K562 (cell line): ENCODE data around the gene S1PR1. TPM values are rescaled to one million over a fixed set of nuclear protein-coding genes. Genes with fewer than 3 reads are reported as not detected.

Experiments used
- ATAC-seq: fragments of 200-7000 bp; cut with Tn5 transposase; 3 replicates; pipeline ENCODE4 v1.9.1; 2020; ENCODE audit warnings: moderate library complexity
- BruUV-seq: library from RNA; stranded (reverse); fragments of 400-500 nt; replicated peaks from 2 replicates; lab custom pipeline; 2021; lab: Mats Ljungman, UMichigan
- CTCF ChIA-PET: fragments of 300-600 bp; formaldehyde crosslinking; extraction: SDS; loops from one replicate; lab custom pipeline; 2021; ENCODE audit warnings: low intra/inter-chr PET ratio; lab: Yijun Ruan, JAX
- POLR2A ChIA-PET: fragments of 300-600, 350-650 bp; sonication (Branson Sonifier 250); formaldehyde crosslinking; extraction: SDS; loops from one replicate; lab custom pipeline; 2021; ENCODE audit warnings: antibody characterized with exemption, inconsistent platforms; lab: Yijun Ruan, JAX
- DNase-seq, 4 experiments: peaks; one replicate each; pipeline versions ENCODE4 v3.0.0 to v3.0.0-alpha.2; 2011 to 2018; ENCODE audit warnings: low spot score in 3 of 4, mixed read lengths in 3 of 4; ENCODE audit errors: extremely low read depth in 1 of 4
- FAIRE-seq: peaks from 2 replicates; lab custom pipeline; 2011; peaks lifted over from hg19 to GRCh38; lab: Jason Lieb, UNC
- H2AFZ ChIP-seq: 2 replicates; pipeline ENCODE4 v1.6.0; 2011; ENCODE audit warnings: low read depth, low read length, control low read depth, inconsistent platforms
- H3K27ac ChIP-seq: fragments of 200-600 bp; 3 replicates; pipeline ENCODE4 v1.8.0; 2011; ENCODE audit warnings: low read depth, mild to moderate bottlenecking, control low read depth, inconsistent platforms, low read length, moderate library complexity, mixed read lengths; ENCODE audit errors: extremely low read depth
- H3K27me3 ChIP-seq, 2 experiments: fragments of 300-600 bp in 1 of 2; 2 replicates in 1 of 2; 3 replicates in 1 of 2; pipeline versions ENCODE4 v1.6.0 to v1.8.0; 2011; ENCODE audit warnings: inconsistent platforms in 2 of 2, low read length in 2 of 2, mild to moderate bottlenecking in 1 of 2, mixed read lengths in 1 of 2, moderate library complexity in 1 of 2; ENCODE audit not compliant: control insufficient read depth in 2 of 2, insufficient read depth in 2 of 2
- H3K36me3 ChIP-seq: fragments of 300-600 bp; 3 replicates; pipeline ENCODE4 v1.8.0; 2011; ENCODE audit warnings: mild to moderate bottlenecking, low read length, inconsistent platforms; ENCODE audit not compliant: control insufficient read depth, insufficient read depth
- H3K4me1 ChIP-seq, 2 experiments: fragments of 200-600 bp in 1 of 2; replicated peaks in 1 of 2; 2 replicates in 1 of 2; 3 replicates in 1 of 2; pipeline versions ENCODE4 v1.5.1 to v1.8.0; 2011; ENCODE audit warnings: inconsistent platforms in 2 of 2, low read length in 2 of 2, mild to moderate bottlenecking in 1 of 2, mixed read lengths in 1 of 2, moderate library complexity in 1 of 2; ENCODE audit not compliant: control insufficient read depth in 2 of 2, insufficient read depth in 2 of 2
- H3K4me2 ChIP-seq: 2 replicates; pipeline ENCODE4 v1.6.1; 2011; ENCODE audit warnings: low read length, control low read depth, inconsistent platforms, mixed read lengths; ENCODE audit not compliant: insufficient read depth
- H3K4me3 ChIP-seq: fragments of 200-600 bp; sonication (generic), shearing (Covaris generic); 2 replicates; pipeline ENCODE4 v1.5.1; 2016; ENCODE audit warnings: control low read depth, inconsistent platforms
- H3K79me2 ChIP-seq: fragments of 200-600 bp; 3 replicates; pipeline ENCODE4 v1.8.0; 2011; ENCODE audit warnings: low read length, inconsistent platforms; ENCODE audit not compliant: control insufficient read depth, insufficient read depth
- H3K9ac ChIP-seq, 2 experiments: 2 replicates each; pipeline versions ENCODE4 v1.6.0 to v1.6.1; 2011; ENCODE audit warnings: low read depth in 2 of 2, low read length in 2 of 2, control low read depth in 1 of 2, inconsistent platforms in 1 of 2, mild to moderate bottlenecking in 1 of 2, mixed read lengths in 1 of 2; ENCODE audit not compliant: insufficient read depth in 1 of 2
- H3K9me1 ChIP-seq: one replicate; pipeline ENCODE4 v1.6.0; 2011; ENCODE audit warnings: inconsistent platforms, mild to moderate bottlenecking, low read length, moderate library complexity; ENCODE audit not compliant: control insufficient read depth, insufficient read depth
- H3K9me3 ChIP-seq: replicated peaks from 2 replicates; pipeline ENCODE4 v1.5.1; 2011; ENCODE audit warnings: low read depth, low read length, inconsistent platforms; ENCODE audit not compliant: control insufficient read depth, insufficient read depth
- H4K20me1 ChIP-seq: replicated peaks from 2 replicates; pipeline ENCODE4 v1.6.1; 2011; ENCODE audit warnings: low read length, inconsistent platforms, mixed read lengths; ENCODE audit not compliant: control insufficient read depth, insufficient read depth
- CBX5 ChIP-seq: IDR thresholded peaks from 2 replicates; pipeline ENCODE4 v1.6.1; 2014; ENCODE audit warnings: low read depth, borderline replicate concordance
- CBX8 ChIP-seq: fragments of 200-600 bp; sonication (generic); IDR thresholded peaks from 2 replicates; pipeline ENCODE4 v1.6.1; 2012; ENCODE audit warnings: borderline replicate concordance, mixed run types, low read depth, mild to moderate bottlenecking, moderate library complexity, mixed read lengths, low read length, control low read depth, inconsistent platforms; ENCODE audit not compliant: poor library complexity, severe bottlenecking; ENCODE audit errors: extremely low read depth
- CEBPB ChIP-seq: fragments of 450-650 bp; IDR thresholded peaks from 2 replicates; pipeline ENCODE4 v1.6.1; 2016; ENCODE audit warnings: missing genetic modification characterization, missing compliant biosample characterization
- CREM ChIP-seq: IDR thresholded peaks from 2 replicates; pipeline ENCODE4 v1.6.1; 2014; ENCODE audit warnings: antibody characterized with exemption, low read depth
- CTBP1 ChIP-seq: fragments of 450-650 bp; IDR thresholded peaks from 2 replicates; pipeline ENCODE4 v1.6.1; 2016; ENCODE audit warnings: borderline replicate concordance
- FOXJ2 ChIP-seq: fragments of 200-800 bp; sonication (Bioruptor generic); IDR thresholded peaks from 2 replicates; pipeline ENCODE4 v1.6.1; 2016; ENCODE audit warnings: missing genetic modification characterization, missing compliant biosample characterization
- FOXJ3 ChIP-seq: sonication (generic); formaldehyde crosslinking; IDR thresholded peaks from 2 replicates; pipeline ENCODE4 v1.4.0; 2020; ENCODE audit warnings: mild to moderate bottlenecking, missing genetic modification reagents
- HCFC1 ChIP-seq: IDR thresholded peaks from 2 replicates; pipeline ENCODE4 v1.6.1; 2012; ENCODE audit warnings: low read depth, low read length, improper control_type of control experiment
- KDM1A ChIP-seq, 2 experiments: fragments of 450-650 bp; IDR thresholded peaks; 2 replicates each; pipeline ENCODE4 v1.6.1; 2016; ENCODE audit warnings: mild to moderate bottlenecking in 2 of 2
- NFIX ChIP-seq: fragments of 250-450 bp; sonication (Bioruptor Pico); IDR thresholded peaks from 2 replicates; pipeline ENCODE4 v1.4.0; 2020; ENCODE audit warnings: low read depth, mild to moderate bottlenecking, moderate library complexity
- POLR2AphosphoS2 ChIP-seq: IDR thresholded peaks from 2 replicates; pipeline ENCODE4 v1.6.1; 2012; ENCODE audit warnings: low read length, improper control_type of control experiment
- TEAD2 ChIP-seq: fragments of 450-650 bp; IDR thresholded peaks from 2 replicates; pipeline ENCODE4 v1.6.1; 2016; ENCODE audit warnings: missing genetic modification characterization, control low read depth, missing compliant biosample characterization
- YY1 ChIP-seq, 3 experiments: IDR thresholded peaks; 2 replicates each; pipeline ENCODE4 v1.6.1; 2011; ENCODE audit warnings: low read length in 2 of 3, mild to moderate bottlenecking in 2 of 3, moderate library complexity in 2 of 3, borderline replicate concordance in 1 of 3, control low read depth in 1 of 3, low read depth in 1 of 3; ENCODE audit not compliant: insufficient read depth in 3 of 3, insufficient replicate concordance in 2 of 3, control insufficient read depth in 1 of 3, insufficient read length in 1 of 3; ENCODE audit errors: extremely low read depth in 1 of 3
- ZNF23 ChIP-seq: fragments of 250-450 bp; sonication (Bioruptor Pico); IDR thresholded peaks from 2 replicates; pipeline ENCODE4 v1.4.0; 2020; ENCODE audit warnings: mild to moderate bottlenecking
- ZNF354B ChIP-seq: fragments of 250-450 bp; sonication (Bioruptor Pico); IDR thresholded peaks from 2 replicates; pipeline ENCODE4 v1.4.0; 2020
- ZNF644 ChIP-seq: fragments of 200-800 bp; sonication (Bioruptor generic); IDR thresholded peaks from 2 replicates; pipeline ENCODE4 v1.6.1; 2016; ENCODE audit warnings: low read depth, missing genetic modification characterization, missing compliant biosample characterization
- WGBS: fragments of 100-300 bp; shearing (Covaris generic); methylation state at CpG from one replicate; pipeline ENCODE4 v1.1.6; 2016; ENCODE audit warnings: low coverage, mixed read lengths; ENCODE audit not compliant: insufficient coverage; ENCODE audit errors: missing lambda C conversion rate; 5-methylcytosine and 5-hydroxymethylcytosine counted together
- in situ Hi-C: fragments of 300-500 bp; cut with MboI; formaldehyde crosslinking; loops from 4 replicates; pipeline ENCODE4 v1.15.0; 2018; ENCODE audit warnings: inconsistent platforms, mixed read lengths
- intact Hi-C: fragments of 100-400 bp; cut with micrococcal nuclease; formaldehyde crosslinking; loops from 2 replicates; pipeline ENCODE4 v1.14.2; 2022
- polyA plus RNA-seq, 8 experiments: library from polyadenylated mRNA; depleted of rRNA in 4 of 8; stranded (reverse) in 5 of 8; unstranded in 3 of 8; fragments of >200 nt; fragmentation: Nextera tagmentation in 2 of 8; fragmentation: Illumina TruSeq in 1 of 8; extraction: Ambion mirVana in 2 of 8; extraction: Trizol in 1 of 8; gene quantifications; 2 replicates each; pipeline versions ENCODE4 v1.2.1 to v1.2.3, GENCODE V29; 2011 to 2014; ENCODE audit warnings: inconsistent platforms in 1 of 8, missing spikeins in 1 of 8
- total RNA-seq, 7 experiments: library from RNA; depleted of rRNA in 6 of 7; stranded (reverse); fragments of >200 nt in 6 of 7; fragmentation: Illumina TruSeq in 2 of 7; extraction: Trizol in 2 of 7; gene quantifications; 2 replicates each; pipeline versions ENCODE4 v1.2.1 to v1.2.3, GENCODE V29; 2011 to 2021; ENCODE audit warnings: low replicate concordance in 1 of 7
- TF ChIP-seq, protein P1 (sequence below): sonication (generic); formaldehyde crosslinking; IDR thresholded peaks from 2 replicates; pipeline ENCODE4 v1.8.0; 2022; ENCODE audit warnings: mild to moderate bottlenecking, missing genetic modification reagents
- TF ChIP-seq, protein P2 (sequence below): fragments of 450-650 bp; IDR thresholded peaks from 2 replicates; pipeline ENCODE4 v1.6.1; 2016
- TF ChIP-seq, protein P3 (sequence below): sonication (generic); IDR thresholded peaks from 2 replicates; pipeline ENCODE4 v1.6.1; 2016

The S1PR1 gene
- total and polyA plus RNA-seq, 9 of the 15 experiments (the other 6 are each of a cell fraction or from before 2014, with no cell fraction given) = 0.22 to 1.2 (median 0.43) TPM

DNA sequence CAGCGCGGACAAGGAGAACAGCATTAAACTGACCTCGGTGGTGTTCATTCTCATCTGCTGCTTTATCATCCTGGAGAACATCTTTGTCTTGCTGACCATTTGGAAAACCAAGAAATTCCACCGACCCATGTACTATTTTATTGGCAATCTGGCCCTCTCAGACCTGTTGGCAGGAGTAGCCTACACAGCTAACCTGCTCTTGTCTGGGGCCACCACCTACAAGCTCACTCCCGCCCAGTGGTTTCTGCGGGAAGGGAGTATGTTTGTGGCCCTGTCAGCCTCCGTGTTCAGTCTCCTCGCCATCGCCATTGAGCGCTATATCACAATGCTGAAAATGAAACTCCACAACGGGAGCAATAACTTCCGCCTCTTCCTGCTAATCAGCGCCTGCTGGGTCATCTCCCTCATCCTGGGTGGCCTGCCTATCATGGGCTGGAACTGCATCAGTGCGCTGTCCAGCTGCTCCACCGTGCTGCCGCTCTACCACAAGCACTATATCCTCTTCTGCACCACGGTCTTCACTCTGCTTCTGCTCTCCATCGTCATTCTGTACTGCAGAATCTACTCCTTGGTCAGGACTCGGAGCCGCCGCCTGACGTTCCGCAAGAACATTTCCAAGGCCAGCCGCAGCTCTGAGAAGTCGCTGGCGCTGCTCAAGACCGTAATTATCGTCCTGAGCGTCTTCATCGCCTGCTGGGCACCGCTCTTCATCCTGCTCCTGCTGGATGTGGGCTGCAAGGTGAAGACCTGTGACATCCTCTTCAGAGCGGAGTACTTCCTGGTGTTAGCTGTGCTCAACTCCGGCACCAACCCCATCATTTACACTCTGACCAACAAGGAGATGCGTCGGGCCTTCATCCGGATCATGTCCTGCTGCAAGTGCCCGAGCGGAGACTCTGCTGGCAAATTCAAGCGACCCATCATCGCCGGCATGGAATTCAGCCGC is 2.5 kb downstream of the S1PR1 start:
- CTCF ChIA-PET = no interaction called here
- Histone ChIP-seq H3K4me1 (peaks cover 15 to 27% of the 10 kb centered on the region in 2 experiments; a peak in 4 of 5 replicates), H3K27ac (no peak overlapping the region), H3K9me3 (no peaks in the 10 kb centered on the region), H3K27me3 (peaks cover 0 to 23% of the 10 kb centered on the region in 2 experiments; a peak in 4 of 5 replicates), H3K4me2 (peak overlapping the region; percentile 20; the same call in 1 of the 2 replicates), H2AFZ (no peak overlapping the region), H3K36me3 (no peaks in the 10 kb centered on the region), H4K20me1 (no peaks in the 10 kb centered on the region), H3K9ac (no peak overlapping the region; a peak in 1 of 4 replicates), H3K4me3 (no peak overlapping the region), H3K79me2 (no peaks in the 10 kb centered on the region), H3K9me1 (no peaks in the 10 kb centered on the region)
- BruUV-seq = no TSS peak
- ATAC-seq = no peak
- no peak for DNase-seq
- FAIRE-seq = no peak
- in situ Hi-C loops = loop anchor here (5.0 kb wide), 1 partner anchor 48 kb away; no protein-coding TSS in a partner anchor
- 62% methylated on average over 41 of the region's 42 CpGs for WGBS
- POLR2A ChIA-PET = interaction anchor here (0.7 to 1.1 kb wide), 5 partner anchors 12 to 704 kb away, joined by 3 to 8 read pairs (median 4); no protein-coding TSS in a partner anchor
- intact Hi-C loops = loop anchor here (2.0 to 5.0 kb wide), 4 partner anchors 47 to 212 kb away; partner anchors contain the start of gene DPH5
- TF ChIP-seq, protein P1, sequence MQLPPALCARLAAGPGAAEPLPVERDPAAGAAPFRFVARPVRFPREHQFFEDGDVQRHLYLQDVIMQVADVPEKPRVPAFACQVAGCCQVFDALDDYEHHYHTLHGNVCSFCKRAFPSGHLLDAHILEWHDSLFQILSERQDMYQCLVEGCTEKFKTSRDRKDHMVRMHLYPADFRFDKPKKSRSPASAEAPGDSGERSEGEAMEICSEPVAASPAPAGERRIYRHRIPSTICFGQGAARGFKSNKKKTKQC (CRISPR knock-in tag) = no peak
- TF ChIP-seq FOXJ2 (no peak), KDM1A (IDR thresholded peaks at IDR 0.05) (no peak), ZNF23 (CRISPR knock-in tag) (no peak), CTBP1 (no peak), ZNF644 (tag) (no peak), FOXJ3 (CRISPR knock-in tag) (no peak), POLR2AphosphoS2 (no peak), YY1 (IDR thresholded peaks at IDR 0.05; ENCODE audit: borderline replicate concordance in 1 of 3, control insufficient read depth in 1 of 3, extremely low read depth in 1 of 3, insufficient read depth in 3 of 3, insufficient read length in 1 of 3, insufficient replicate concordance in 2 of 3, low read depth in 1 of 3, low read length in 2 of 3) (no peak), ZNF354B (no peak), CBX8 (no peak), NFIX (CRISPR knock-in tag) (no peak), CREM (no peak), HCFC1 (no peak), TEAD2 (tag) (no peak), CEBPB (no peak), CBX5 (no peak)
- TF ChIP-seq, protein P2, sequence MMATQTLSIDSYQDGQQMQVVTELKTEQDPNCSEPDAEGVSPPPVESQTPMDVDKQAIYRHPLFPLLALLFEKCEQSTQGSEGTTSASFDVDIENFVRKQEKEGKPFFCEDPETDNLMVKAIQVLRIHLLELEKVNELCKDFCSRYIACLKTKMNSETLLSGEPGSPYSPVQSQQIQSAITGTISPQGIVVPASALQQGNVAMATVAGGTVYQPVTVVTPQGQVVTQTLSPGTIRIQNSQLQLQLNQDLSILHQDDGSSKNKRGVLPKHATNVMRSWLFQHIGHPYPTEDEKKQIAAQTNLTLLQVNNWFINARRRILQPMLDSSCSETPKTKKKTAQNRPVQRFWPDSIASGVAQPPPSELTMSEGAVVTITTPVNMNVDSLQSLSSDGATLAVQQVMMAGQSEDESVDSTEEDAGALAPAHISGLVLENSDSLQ = peak; percentile 33
- TF ChIP-seq, protein P3, sequence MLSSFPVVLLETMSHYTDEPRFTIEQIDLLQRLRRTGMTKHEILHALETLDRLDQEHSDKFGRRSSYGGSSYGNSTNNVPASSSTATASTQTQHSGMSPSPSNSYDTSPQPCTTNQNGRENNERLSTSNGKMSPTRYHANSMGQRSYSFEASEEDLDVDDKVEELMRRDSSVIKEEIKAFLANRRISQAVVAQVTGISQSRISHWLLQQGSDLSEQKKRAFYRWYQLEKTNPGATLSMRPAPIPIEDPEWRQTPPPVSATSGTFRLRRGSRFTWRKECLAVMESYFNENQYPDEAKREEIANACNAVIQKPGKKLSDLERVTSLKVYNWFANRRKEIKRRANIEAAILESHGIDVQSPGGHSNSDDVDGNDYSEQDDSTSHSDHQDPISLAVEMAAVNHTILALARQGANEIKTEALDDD = no peak
